GM18858 (cell line): ENCODE results near the gene STARD7.

ENCODE experiments used
- ATAC-seq: cut with Tn5 transposase; IDR thresholded peaks from one replicate; pipeline ENCODE4 v1.9.1; 2021; ENCODE audit not compliant: unreplicated experiment

The STARD7 gene

GRCh38 chr2:96198921-96199320, 9.7 kb downstream of the STARD7 start:
- no peak for ATAC-seq

GRCh38 chr2:96197546-96198255, 10.9 kb downstream of the STARD7 start:
- ATAC-seq, result no peak

GRCh38 chr2:96195410-96196066, 13.1 kb downstream of the STARD7 start:
- ATAC-seq, result no peak

GRCh38 chr2:96191937-96192670, 16.5 kb downstream of the STARD7 start:
- ATAC-seq, result no peak

GRCh38 chr2:96188821-96189526, 19.7 kb downstream of the STARD7 start:
- no peak for ATAC-seq

GRCh38 chr2:96186562-96186961, 22.1 kb downstream of the STARD7 start:
- ATAC-seq, result no peak

GRCh38 chr2:96185516-96185915, 23.1 kb downstream of the STARD7 start:
- no peak for ATAC-seq

- ATAC-seq, result no peak
Observed at GRCh38 chr2:96184989-96185388, 23.6 kb downstream of the STARD7 start.

GRCh38 chr2:96184188-96184587, 24.4 kb downstream of the STARD7 start:
- ATAC-seq, result no peak

- ATAC-seq, result no peak
Observed at GRCh38 chr2:96181529-96181928, 27.1 kb downstream of the STARD7 start.

- ATAC-seq, result no peak
Observed at GRCh38 chr2:96180521-96180920, 28.1 kb downstream of the STARD7 start.

GRCh38 chr2:96180002-96180401, 28.6 kb downstream of the STARD7 start:
- no peak for ATAC-seq

- ATAC-seq, result no peak
Observed at GRCh38 chr2:96176661-96177060, 32.0 kb downstream of the STARD7 start.

GRCh38 chr2:96175951-96176350, 32.7 kb downstream of the STARD7 start:
- no peak for ATAC-seq

- no peak for ATAC-seq
Observed at GRCh38 chr2:96174251-96175144, 34.1 kb downstream of the STARD7 start.

GRCh38 chr2:96171831-96172230, 36.8 kb downstream of the STARD7 start:
- no peak for ATAC-seq

- ATAC-seq, result no peak
Observed at GRCh38 chr2:96170626-96171025, 38.0 kb downstream of the STARD7 start.

GRCh38 chr2:96169868-96170507, 38.6 kb downstream of the STARD7 start:
- no peak for ATAC-seq

- no peak for ATAC-seq
Observed at GRCh38 chr2:96167407-96168013, 41.1 kb downstream of the STARD7 start.
